ENCODE results near the gene LYRM7.
A peak's percentile ranks its signal among the peaks of the same experiment; 100 is the strongest.
"Not testable (repeated sequence)": the region's sequence is repeated elsewhere in the genome, so short reads cannot be mapped to it uniquely, and the experiment has no call there.

Gene LYRM7

DNA sequence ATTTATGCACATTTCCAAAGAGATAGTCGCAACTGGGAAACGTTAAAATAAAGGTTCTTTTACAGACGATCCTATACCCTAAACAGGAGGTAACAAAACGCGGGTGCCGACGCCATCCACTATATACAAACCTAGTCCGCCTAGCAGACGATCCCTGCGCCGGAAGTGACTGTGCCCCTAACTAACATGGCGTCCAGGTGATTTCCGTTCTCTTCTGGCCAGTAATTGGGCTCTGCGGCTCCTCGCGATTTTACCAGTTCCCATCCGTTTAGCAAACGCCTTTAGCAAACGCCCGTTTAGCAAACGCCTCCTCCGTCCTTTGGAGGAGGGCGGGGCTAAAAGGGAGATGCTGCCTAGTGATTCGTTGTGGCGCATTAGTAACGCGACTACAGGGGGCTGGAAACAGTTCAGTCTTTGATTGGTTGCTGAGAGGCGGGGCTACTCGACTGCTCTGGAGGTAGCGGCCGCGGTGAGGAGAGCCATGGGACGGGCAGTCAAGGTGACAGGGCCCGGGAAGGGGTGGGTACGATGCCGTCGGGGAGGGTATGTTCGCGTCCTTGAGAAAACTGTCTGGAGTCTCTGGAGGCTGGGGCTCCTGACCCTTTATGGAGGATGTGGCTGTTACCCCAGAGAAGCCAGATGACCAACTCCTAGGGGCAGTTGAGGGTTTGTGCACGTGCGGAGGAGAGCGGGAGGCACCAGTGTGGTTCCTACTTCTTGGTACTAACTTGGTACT lies at the start of gene LYRM7:
LYRM7 (plus strand) TSS at position 405 of the 736 bp plus-strand sequence; CDS start at position 482, 77 bp downstream.
- peak; percentile 99 for DNase-seq

DNA sequence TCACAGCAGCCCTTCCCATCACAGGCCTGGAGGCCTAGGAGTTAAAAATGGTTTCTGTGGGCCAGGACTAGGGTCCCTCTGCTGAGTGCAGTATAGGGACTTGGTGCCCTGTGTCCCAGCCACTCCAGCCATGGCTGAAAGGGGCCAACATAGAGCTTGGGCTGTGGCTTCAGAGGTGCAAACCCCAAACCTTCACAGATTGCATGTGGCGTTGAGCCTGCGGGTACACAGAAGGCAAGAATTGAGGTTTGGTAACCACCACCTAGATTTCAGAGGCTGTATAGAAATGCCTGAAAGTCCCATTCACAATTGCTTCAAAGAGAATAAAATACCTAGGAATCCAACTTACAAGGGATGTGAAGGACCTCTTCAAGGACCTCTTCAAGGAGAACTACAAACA lies 43.5 kb upstream of the LYRM7 start:
- not testable (repeated sequence) for DNase-seq

DNA sequence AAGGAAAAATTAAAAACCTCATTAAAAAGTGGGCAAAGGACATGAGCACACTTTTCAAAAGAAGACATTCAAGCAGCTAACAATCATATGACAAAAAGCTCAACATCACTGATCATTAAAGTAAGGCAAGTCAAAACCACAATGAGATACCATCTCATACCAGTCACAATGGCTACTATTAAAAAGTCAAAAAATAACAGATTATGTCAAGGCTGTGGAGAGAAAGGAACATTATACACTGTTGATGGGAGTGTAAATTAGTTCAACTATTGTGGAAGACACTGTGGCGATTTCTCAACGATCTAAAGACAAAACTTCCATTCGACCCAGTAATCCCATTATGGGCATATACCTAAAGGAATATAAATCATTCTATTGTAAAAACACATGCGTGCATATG lies 41.4 kb upstream of the LYRM7 start:
- DNase-seq: no peak

DNA sequence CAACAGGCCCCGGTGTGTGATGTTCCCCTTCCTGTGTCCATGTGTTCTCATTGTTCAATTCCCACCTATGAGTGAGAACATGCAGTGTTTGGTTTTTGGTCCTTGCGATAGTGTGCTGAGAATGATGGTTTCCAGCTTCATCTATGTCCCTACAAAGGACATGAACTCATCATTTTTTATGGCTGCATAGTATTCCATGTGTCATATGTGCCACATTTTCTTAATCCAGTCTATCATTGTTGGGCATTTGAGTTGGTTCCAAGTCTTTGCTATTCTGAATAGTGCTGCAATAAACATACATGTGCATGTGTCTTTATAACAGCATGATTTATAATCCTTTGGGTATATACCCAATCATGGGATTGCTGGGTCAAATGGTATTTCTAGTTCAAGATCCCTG lies 37.7 kb upstream of the LYRM7 start:
- DNase-seq: not testable (repeated sequence)

DNA sequence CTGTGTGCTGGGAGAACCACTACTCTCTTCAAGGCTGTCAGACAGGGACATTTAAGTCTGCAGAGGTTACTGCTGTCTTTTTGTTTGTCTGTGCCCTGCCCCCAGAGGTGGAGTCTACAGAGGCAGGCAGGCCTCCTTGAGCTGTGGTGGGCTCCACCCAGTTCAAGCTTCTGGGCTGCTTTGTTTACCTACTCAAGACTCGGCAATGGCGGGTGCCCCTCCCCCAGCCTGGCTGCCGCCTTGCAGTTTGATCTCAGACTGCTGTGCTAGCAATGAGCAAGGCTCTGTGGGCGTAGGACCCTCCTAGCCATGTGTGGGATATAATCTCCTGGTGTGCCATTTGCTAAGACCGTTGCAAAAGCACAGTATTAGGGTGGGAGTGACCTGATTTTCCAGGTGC lies 32.3 kb upstream of the LYRM7 start:
- not testable (repeated sequence) for DNase-seq

DNA sequence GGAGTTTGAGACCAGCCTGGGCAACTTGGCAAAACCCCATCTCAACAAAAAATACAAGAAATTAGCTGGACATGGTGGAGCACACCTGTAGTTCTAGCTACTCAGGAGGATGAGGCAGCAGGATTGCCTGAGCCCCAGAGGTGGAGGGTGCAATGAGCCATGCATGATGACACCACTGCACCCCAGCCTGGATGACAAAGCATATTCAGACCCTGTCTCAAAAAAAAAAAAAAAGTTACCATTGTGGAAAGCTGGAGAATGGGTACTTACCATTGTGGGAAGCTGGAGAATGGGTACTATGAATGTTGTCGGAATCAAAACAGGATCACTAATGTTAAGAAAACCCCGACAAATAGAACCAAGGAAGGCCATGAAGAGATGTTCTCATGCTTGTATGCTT lies 31.4 kb upstream of the LYRM7 start:
- DNase-seq: no peak

DNA sequence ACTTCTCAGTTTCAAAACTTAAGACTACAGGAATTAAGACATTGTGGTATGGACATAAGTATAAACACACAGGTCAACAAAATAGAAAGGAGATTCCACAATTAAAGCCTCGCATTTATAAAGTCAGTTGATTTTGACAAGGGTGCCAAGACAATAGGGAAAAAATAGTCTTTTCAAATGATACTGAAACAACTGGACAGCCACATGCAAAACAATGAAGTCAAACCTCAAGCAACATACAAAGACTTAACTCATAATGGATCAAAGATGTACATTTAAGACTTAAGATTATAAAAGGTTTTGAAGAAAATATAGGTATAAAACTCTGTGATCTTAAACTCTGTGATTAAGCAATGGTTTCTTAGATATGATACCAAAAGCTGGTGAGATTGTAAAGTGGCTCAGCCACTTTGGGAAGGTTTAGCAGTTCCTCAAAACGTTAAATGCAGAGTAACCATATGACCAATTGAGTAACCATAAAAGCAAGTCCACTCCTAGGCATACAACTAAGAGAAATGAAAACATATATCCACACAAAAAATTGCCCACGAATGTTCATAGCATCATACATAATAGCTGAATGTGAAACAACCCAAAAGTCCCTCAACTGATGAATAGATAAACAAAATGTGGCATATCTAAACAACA lies 27.6 kb upstream of the LYRM7 start:
- DNase-seq: no peak

DNA sequence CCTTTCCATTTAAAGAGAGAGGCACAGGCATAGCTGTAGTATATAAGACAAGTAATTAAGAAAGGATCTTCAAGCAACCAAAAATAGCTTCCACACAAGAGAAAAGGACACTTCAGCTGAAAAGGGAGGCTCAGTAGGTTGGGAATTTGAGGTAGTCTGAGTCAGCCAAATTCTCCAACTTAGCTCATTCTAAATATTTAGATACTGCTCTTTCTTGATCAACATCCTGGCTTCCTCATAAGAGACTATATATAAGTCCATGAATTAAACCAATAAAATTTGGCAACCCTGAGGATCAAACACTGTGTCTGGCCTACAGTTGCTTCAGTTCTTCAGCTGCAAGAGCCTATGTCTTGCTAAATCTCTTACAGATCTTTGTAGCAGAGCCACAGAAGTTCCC lies 23.5 kb upstream of the LYRM7 start:
- DNase-seq: no peak

DNA sequence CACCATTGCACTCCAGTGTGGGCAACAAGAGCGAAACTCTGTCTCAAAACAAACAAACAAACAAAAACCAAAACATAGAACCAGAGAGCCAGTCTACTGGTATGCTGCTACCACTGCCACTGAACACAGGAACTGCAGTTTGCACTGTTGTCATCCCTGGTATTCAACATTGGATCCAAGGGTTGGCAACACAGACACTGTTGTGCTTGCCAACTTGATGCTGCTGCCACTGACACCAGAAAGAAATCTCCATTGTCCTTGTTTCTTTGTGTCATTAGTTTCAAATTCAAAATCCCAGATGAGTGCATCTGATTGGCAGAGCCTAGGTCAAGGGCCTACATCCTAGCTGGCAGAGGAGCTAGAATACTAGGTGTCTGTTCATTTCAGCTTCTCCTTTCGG lies 21.9 kb upstream of the LYRM7 start:
- no peak for DNase-seq

DNA sequence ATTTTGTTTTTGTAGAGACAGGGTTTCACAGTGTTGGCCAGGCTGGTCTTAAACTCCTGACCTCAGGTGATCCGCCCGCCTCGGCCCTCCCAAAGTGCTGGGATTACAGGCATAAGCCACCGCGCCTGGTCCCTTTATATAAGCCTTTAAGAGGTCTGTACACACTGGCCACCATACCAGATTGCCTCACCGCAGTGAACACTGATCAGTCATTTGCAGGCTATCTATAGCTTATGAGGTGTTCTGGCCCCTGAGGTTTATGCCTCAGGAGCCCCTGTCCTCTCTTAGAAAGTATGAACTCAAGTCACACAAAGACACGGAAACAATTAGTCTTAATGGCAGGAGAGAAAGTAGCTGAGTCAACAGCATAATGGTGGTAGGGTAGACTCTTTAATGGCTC lies 20.3 kb upstream of the LYRM7 start:
- no peak for DNase-seq

DNA sequence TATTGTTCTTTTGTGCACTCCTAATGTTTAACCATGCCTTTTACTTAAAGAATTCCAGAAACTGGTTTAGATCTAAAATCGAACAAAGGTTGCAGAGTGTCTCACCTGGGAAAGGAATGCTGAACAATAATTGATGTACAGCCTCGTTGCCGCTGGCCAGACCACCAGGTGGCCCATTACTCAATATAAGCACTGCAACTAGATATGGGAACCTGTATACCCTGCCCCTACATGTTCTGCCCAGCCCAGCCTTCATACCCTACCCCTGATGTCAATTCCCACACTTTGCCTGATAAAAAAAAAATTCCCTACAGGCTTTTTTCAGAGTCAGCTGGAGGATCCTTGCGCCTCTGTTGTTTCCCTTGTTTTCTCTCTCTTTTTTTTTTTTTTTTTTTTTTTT lies 19.5 kb upstream of the LYRM7 start:
- no peak for DNase-seq

DNA sequence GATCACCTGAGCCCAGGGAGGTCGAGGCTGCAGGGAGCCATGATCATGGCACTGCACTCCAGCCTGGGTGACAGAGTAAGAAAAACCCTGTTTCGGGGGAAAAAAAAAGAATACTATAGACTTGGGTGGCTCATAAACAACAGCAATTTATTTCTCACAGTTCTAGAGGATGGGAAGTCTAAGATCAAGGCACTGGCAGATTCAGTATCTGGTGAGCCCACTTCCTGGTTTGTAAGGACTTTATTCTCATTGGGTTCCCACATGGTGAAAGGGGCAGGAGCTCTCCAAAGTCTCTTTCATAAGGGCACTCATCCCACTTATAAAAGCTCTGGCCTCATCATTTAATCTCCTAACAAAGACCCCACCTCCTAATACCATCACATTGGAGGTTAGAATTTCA lies 14.4 kb upstream of the LYRM7 start:
- DNase-seq: no peak

DNA sequence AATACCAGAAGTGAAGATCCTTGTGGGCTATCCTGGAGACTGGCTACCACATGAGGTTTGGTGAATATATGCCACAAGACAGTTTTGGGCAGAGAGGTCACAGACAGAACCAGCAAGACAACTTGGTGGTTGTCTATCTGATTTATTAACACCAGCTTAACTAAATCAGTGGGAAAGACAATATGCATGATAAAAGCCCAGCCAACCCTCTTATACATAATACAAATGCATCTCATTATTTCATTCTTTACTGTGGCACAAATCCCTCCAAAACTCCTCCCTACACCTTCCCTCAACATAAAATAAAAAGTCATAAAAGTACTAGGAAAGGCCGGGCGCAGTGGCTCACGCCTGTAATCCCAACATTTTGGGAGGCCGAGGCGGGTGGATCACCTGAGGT lies 13.8 kb upstream of the LYRM7 start:
- DNase-seq: no peak

DNA sequence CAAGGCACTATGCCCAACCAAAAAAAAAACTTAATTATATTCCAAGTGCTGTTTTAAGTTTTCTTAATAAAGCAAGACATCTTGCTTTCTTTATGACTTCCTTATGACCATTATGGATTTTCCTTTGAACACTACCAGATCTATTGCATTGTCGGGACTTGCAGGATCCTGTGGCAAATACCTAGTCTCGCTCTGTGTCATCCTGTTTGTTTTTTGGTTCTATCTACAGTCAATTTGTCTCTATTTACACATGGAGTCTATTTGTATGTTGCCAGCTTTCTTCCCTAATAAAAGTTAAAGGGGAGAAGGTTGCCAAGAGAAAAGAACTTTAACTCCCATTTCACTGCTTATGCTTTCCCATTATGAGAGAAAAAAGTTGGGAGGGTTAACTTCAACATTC lies 10.6 kb upstream of the LYRM7 start:
- no peak for DNase-seq

DNA sequence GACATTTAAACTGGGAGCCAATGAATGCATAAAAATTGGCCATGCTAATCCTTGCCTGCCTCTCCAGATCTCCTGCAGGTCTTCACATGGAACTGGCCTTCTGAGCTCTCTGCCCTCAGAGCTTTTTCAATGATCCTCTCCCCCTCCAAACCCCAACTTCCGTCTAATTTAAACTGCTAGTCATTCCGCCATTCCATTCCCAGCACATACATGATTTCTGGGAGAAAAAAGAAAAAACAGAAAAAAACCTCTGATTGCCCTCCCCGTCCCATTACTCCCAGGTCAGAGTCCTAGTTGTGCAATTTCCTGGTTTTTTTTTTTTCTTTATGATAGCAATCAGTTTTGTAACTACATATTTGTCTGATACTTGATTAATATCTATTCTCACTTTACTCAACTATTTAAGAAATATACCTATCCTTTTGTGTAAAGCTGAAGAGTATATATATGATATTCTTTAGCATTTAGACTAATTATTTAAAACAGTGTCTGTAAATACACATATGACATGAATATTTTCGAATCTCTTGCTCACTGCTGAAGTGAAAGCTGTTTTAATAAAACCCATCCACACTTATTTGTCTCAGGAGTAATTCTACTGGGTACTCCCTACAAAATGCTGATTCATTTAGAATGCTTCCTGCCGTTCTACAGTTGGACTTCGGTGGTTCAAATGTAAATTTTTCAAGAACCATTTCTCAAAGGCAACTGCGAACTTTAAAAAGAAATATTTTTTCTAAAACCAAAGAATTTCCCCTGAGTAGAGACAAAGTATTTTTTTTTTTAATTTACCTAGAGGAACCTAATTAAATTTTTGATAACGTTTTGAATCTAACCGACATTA lies 7.2 kb upstream of the LYRM7 start:
- DNase-seq: peak; percentile 30

DNA sequence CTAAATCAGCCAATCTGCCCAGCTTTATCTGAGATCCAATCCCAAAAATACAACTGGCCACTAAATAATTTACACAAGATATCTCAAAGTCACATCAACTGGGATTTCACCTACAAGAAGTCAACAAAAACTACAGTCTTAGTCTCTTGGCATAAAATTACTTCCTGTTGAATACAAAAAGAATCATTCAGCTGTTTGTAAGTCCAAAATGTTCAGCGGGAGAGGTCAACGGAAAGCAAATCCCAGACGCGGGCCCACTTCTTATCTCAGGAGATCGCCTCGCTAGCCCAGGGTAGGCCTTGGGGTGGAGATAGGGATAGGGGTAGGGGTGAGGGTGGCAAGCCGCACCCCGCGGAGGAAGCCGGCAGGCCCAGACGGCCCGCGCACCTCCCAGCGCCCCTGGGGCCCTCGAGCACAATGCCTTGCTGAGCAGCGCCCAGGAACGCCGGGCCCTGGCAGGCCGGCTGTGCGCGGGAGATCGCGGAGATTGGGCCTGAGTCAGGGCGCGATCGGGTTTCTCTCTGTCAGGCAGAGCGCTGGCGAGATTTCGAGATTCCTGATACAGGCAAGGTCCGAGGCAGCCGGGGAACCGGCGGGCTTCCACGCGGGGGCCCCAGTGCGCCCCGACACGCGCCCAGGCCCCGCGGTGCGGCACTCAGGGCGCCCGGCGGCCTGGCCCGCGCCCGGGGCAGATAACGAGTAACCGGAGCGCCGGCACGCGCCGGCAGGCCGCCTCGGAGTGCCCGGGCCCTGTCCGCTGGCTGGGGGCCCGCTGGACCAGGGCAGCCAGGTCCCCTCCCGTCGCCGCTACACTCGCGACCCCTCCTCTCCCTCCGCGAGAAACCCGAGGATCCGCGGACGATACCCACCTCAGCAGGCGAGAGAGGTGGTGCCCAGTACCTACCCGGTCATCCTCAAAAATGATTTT lies 6.3 kb upstream of the LYRM7 start:
- DNase-seq: peak; percentile 89

DNA sequence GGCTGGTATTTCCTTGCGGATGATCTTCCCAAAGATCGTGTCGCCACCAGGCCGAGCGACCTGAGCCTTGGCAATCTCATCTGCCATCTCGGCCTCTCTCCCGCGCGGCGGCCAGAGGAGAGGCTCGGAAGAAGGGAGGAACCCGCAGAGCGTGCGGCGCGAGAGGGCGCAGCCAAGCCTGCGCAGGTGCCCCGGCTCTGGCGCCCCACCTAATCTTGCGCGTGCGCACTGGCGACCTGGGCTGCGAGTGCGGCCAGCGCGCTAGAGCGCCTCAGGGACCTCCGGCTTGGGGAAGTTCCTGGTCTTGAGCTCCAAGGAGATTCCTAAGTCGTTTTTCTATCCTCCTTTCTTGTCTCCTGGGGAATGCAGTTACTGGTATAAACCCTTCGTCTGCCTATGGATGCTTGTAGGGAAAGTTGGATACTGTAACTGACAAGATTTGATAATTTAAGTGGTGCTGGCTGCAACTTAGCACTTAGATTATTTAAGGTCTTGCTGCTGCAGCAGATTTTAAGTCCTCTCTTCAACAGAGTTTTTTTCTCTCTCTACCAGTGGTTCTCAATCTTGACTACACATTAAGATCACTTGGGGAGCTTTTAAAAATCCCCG lies 5.5 kb upstream of the LYRM7 start, which contains the start of gene HINT1:
HINT1 (minus strand) TSS at position 138 of the 609 bp plus-strand sequence; CDS start at position 87, 51 bp downstream.
- peak; percentile 96 for DNase-seq

DNA sequence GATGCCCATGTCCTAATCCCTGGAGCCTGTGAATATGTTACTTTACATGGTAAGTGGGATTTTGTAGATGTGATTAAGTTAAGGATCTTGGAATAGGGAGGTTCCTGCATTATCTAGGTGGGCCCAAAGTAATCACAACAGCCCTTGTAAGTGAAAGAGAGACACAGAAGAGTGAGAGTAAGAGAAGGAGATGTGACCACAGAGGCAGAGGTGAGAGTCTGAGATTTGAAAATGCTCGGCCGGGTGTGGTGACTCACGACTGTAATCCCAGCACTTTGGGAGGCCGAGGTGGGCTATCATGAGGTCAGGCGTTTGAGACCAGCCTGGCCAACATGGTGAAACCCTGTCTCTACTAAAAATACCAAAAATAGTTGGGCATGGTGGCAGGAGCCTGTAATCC lies 3.1 kb upstream of the LYRM7 start:
- no peak for DNase-seq

DNA sequence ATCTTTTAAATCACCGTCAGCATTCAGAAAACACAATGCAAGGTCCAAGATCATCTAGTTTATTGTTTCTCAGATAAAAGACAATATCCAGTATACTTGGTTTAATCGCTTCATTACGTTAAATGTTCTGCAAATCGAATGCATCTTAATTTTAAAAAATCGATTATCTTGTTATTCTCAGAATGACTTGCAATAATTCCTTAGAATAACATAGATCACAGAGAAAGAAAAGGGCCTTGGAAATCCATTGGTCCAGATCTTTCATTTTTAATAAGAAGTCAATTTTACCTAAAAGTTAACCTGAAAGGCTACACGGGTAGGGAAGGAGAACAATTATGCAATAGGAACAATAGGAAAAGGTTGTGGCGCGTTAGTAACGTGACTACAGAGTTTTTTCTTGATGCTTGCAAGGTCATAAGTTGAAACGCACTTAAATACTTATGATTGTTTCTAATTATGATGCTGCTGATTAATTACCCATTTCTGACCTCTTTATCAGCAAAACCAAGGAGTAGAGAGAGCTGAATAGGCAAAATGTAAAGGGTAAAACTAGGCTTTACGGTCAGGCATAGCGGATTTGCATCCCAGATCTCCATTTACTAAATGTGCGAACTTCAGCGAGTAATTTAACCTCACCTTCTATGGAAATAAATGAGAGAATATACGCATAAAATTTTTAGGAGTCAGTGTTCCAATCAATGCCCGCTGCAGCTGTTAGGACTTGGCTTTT lies 769 bp upstream of the LYRM7 start:
- DNase-seq: no peak

DNA sequence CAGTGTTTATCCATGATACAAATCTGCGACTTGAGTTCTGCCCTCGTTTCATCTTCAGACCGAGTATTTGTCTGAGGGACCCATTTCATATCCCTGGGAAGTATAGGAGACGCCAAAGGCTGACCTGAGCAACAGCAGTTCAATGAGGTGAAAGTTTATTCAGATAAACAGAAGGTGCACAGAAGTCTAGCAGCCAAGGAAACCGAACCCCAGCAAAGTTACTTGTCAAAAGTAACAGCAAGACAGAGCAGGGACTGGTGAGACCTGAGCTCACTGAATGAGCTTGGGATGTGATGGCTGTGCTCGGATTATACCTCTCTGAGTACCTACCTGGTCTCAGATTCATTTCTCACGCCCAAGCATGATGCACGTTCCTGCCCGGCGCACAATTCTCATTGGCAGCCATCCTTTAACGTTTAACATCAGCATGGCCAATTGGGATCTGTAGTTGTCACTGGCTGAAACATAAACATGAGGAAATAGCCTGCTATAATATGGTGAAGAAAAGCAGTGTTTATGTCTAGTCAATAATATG lies 599 bp downstream of the LYRM7 start:
- no peak for DNase-seq

DNA sequence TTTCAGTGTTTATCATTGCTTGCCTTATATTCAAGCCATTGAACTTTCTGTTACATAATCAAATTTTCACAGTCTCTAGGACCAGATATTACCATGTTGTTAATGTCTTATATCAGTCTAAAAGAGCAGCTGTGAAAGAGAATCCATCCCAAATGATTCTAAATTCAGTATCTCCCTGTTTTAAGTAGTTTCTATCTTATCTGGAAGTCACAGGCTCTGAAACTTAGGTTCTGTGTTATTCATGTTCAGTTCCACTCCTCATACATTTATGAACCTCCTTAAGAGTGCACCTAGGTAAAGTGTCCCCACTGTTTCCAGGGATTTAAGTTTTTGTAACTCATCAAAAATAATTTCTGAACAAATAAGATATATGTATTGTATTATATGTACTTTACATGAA lies 9.7 kb downstream of the LYRM7 start:
- no peak for DNase-seq

Data from eye (tissue), 1 donor.